Natural killer cell (primary cell): ENCODE data around the gene PICK1. TPM values are rescaled to one million over a fixed set of nuclear protein-coding genes. Genes with fewer than 3 reads are reported as not detected.

Experiments used
- ATAC-seq, 3 donors: fragments of 150-1000 bp in 2 of 3; fragments of 200-7000 bp in 1 of 3; cut with Tn5 transposase; 1 replicate in 1 of 3; 2 replicates in 2 of 3; pipeline ENCODE4 v1.10.0; 2021; ENCODE audit warnings: mild to moderate bottlenecking in 2 of 3, moderate library complexity in 2 of 3
- DNase-seq, 2 donors: peaks; one replicate each; pipeline versions ENCODE4 v3.0.0 to v3.0.0-alpha.2; 2013 to 2021; ENCODE audit warnings: mixed read lengths in 1 of 2
- H3K27ac ChIP-seq: one replicate; pipeline ENCODE4 v1.5.1; 2013; ENCODE audit warnings: mild to moderate bottlenecking, low read length
- H3K27me3 ChIP-seq: one replicate; pipeline ENCODE4 v1.6.1; 2013; ENCODE audit warnings: low read length; ENCODE audit not compliant: control insufficient read depth, insufficient read depth
- H3K36me3 ChIP-seq: one replicate; pipeline ENCODE4 v1.6.1; 2013; ENCODE audit warnings: low read length; ENCODE audit not compliant: control insufficient read depth, insufficient read depth
- H3K4me1 ChIP-seq: one replicate; pipeline ENCODE4 v1.6.1; 2013; ENCODE audit warnings: low read length; ENCODE audit not compliant: control insufficient read depth, insufficient read depth
- H3K4me3 ChIP-seq: one replicate; pipeline ENCODE4 v1.5.1; 2013; ENCODE audit warnings: low read length
- H3K9me3 ChIP-seq: one replicate; pipeline ENCODE4 v1.6.1; 2013; ENCODE audit warnings: low read length; ENCODE audit not compliant: control insufficient read depth, insufficient read depth
- H3K27ac Mint-ChIP-seq, 2 donors: one replicate each; pipeline ENCODE4 v1.8.0; 2022; ENCODE audit warnings: mild to moderate bottlenecking in 2 of 2, mixed read lengths in 2 of 2, moderate library complexity in 1 of 2
- H3K27me3 Mint-ChIP-seq, 2 donors: one replicate each; pipeline ENCODE4 v1.8.0; 2022; ENCODE audit warnings: low read depth in 2 of 2, mixed read lengths in 2 of 2
- H3K36me3 Mint-ChIP-seq: one replicate; pipeline ENCODE4 v1.8.0; 2022; ENCODE audit warnings: mixed read lengths
- H3K4me1 Mint-ChIP-seq, 2 donors: one replicate each; pipeline ENCODE4 v1.8.0; 2022; ENCODE audit warnings: mixed read lengths in 2 of 2
- H3K4me3 Mint-ChIP-seq: one replicate; pipeline ENCODE4 v1.8.0; 2022; ENCODE audit warnings: mild to moderate bottlenecking, moderate library complexity, mixed read lengths
- H3K9me3 Mint-ChIP-seq, 2 donors: one replicate each; pipeline ENCODE4 v1.8.0; 2022; ENCODE audit warnings: mixed read lengths in 2 of 2
- WGBS: methylation state at CpG from one replicate; pipeline ENCODE4 v1.1.7; 2013; ENCODE audit warnings: missing lambda C conversion rate; ENCODE audit not compliant: insufficient coverage; 5-methylcytosine and 5-hydroxymethylcytosine counted together
- intact Hi-C: fragments of 100-400 bp; cut with micrococcal nuclease; formaldehyde crosslinking; loops from one replicate; pipeline ENCODE4 v1.14.2; 2022
- total RNA-seq, 4 donors: library from RNA; stranded (reverse); fragments of 120-200 nt in 1 of 4; gene quantifications; one replicate each; pipeline versions ENCODE4 v1.2.3 to v1.2.4, GENCODE V29; 2013 to 2022
- TF ChIP-seq, protein P1 (sequence below): fragments of 200-600 bp; IDR thresholded peaks from one replicate; pipeline ENCODE4 v1.8.0; 2022; ENCODE audit warnings: antibody characterized with exemption

The PICK1 gene
- total RNA-seq, 3 donors from 2014 or later (not counting 1 experiment from before 2014, with no cell fraction given): 28.4 to 30.9 (median 29.9) TPM

DNA sequence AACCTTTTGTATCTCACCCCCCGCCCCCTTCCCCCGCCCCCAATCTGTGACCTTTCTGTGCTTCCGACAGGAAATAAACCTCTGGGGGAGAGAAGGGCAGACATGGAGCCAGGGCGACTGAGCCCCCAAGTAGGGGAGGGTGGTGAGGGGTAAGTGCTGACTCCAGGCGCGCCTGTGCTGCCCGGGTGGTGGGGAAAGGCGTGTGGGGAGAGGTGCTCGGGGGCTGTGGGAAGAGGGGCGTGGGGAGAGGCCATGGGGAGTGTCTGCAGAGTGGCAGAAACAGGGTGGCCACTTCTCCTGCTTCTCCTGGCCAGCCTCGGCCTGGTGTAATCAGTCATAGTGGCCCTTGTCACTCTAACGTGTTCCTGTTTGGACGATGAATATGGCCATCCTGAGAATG lies 18.8 kb downstream of the PICK1 start:
- WGBS: 91% methylated on average over 12 of the region's 13 CpGs
- H3K27me3 Mint-ChIP-seq: no peaks in the 10 kb centered on the region

DNA sequence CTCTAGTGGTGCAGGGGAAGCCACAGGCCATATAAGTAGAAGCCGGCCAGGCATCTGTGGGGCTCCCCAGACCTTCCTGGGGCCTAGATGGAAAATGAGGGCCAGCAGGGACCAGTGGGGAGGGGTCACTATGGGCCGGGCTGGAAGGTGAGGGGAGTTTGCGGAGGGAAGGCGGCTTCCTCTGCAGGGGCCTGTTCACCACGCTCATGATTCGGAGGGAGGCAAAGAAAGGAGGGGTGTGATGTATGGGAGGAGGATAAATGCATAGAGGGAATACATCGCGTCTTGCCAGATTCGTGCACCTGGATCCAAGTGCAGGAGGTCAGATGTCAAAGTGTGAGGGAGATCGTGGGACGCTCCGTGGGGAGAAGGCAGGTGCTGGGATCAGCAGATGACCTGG lies 19.9 kb downstream of the PICK1 start:
- H3K4me3 Mint-ChIP-seq: no peak overlapping the region
- intact Hi-C loops: no loop called here
- ATAC-seq (no peak), DNase-seq (no peak)
- Histone ChIP-seq H3K4me1 (peaks cover 14% of the 10 kb centered on the region), H3K27me3 (peaks cover 10% of the 10 kb centered on the region), H3K9me3 (no peaks in the 10 kb centered on the region), H3K4me3 (no peak overlapping the region), H3K27ac (no peak overlapping the region), H3K36me3 (peaks cover 19% of the 10 kb centered on the region)
- H3K9me3 Mint-ChIP-seq: no peaks in the 10 kb centered on the region
- no peaks in the 10 kb centered on the region for H3K36me3 Mint-ChIP-seq
- H3K4me1 Mint-ChIP-seq: peaks cover 0 to 11% of the 10 kb centered on the region in 2 donors
- TF ChIP-seq, protein P1, sequence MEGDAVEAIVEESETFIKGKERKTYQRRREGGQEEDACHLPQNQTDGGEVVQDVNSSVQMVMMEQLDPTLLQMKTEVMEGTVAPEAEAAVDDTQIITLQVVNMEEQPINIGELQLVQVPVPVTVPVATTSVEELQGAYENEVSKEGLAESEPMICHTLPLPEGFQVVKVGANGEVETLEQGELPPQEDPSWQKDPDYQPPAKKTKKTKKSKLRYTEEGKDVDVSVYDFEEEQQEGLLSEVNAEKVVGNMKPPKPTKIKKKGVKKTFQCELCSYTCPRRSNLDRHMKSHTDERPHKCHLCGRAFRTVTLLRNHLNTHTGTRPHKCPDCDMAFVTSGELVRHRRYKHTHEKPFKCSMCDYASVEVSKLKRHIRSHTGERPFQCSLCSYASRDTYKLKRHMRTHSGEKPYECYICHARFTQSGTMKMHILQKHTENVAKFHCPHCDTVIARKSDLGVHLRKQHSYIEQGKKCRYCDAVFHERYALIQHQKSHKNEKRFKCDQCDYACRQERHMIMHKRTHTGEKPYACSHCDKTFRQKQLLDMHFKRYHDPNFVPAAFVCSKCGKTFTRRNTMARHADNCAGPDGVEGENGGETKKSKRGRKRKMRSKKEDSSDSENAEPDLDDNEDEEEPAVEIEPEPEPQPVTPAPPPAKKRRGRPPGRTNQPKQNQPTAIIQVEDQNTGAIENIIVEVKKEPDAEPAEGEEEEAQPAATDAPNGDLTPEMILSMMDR: no peak
- no peaks in the 10 kb centered on the region for H3K27me3 Mint-ChIP-seq
- no peak overlapping the region for H3K27ac Mint-ChIP-seq
- 94% methylated on average over 12 of the region's 12 CpGs for WGBS

More for the DNA sequence above, 18.8 kb downstream of the PICK1 start:
- Mint-ChIP-seq H3K27ac (no peak overlapping the region), H3K9me3 (no peaks in the 10 kb centered on the region), H3K4me3 (no peak overlapping the region), H3K36me3 (no peaks in the 10 kb centered on the region), H3K4me1 (peaks cover 0 to 3% of the 10 kb centered on the region in 2 donors)
- peaks cover 4% of the 10 kb centered on the region for H3K27me3 ChIP-seq
- H3K36me3 ChIP-seq: peaks cover 26% of the 10 kb centered on the region
- no peaks in the 10 kb centered on the region for H3K9me3 ChIP-seq
- H3K4me3 ChIP-seq: no peak overlapping the region
- no peak overlapping the region for H3K27ac ChIP-seq
- intact Hi-C loops: no loop called here
- no peak for ATAC-seq
- DNase-seq: no peak
- peaks cover 5% of the 10 kb centered on the region for H3K4me1 ChIP-seq
- TF ChIP-seq, protein P1: no peak

GRCh38 chr22:38077595-38077994 lies 20.4 kb downstream of the PICK1 start:
- 85% methylated on average over 14 of the region's 14 CpGs for WGBS
- peaks cover 0 to 15% of the 10 kb centered on the region in 2 donors for H3K4me1 Mint-ChIP-seq

More at GRCh38 chr22:38077595-38077994, 20.4 kb downstream of the PICK1 start:
- intact Hi-C loops: no loop called here
- H3K9me3 ChIP-seq: no peaks in the 10 kb centered on the region
- TF ChIP-seq, protein P1: no peak
- Mint-ChIP-seq H3K27ac (no peak overlapping the region), H3K4me3 (no peak overlapping the region), H3K27me3 (no peaks in the 10 kb centered on the region), H3K9me3 (no peaks in the 10 kb centered on the region), H3K36me3 (no peaks in the 10 kb centered on the region)
- peaks cover 19% of the 10 kb centered on the region for H3K4me1 ChIP-seq
- H3K36me3 ChIP-seq: peaks cover 15% of the 10 kb centered on the region
- ATAC-seq (no peak), DNase-seq (no peak)
- H3K27ac ChIP-seq: no peak overlapping the region
- peaks cover 15% of the 10 kb centered on the region for H3K27me3 ChIP-seq
- H3K4me3 ChIP-seq: no peak overlapping the region
